A549 (cell line): Measurements from ENCODE around the gene VPS13D. TPM values are rescaled to one million over a fixed set of nuclear protein-coding genes. Genes with fewer than 3 reads are reported as not detected.

Source experiments
- ATAC-seq, 2 experiments: fragments of 200-7000 bp in 1 of 2; fragments of >200 bp in 1 of 2; cut with Nextera tagmentation in 1 of 2; cut with Tn5 transposase in 1 of 2; 3 replicates each; pipeline versions ENCODE4 v1.8.0 to v1.9.1; 2018 to 2020; ENCODE audit warnings: mild to moderate bottlenecking in 1 of 2, moderate library complexity in 1 of 2
- CTCF ChIA-PET: fragments of 300-600 bp; sonication (Branson Sonifier 250); formaldehyde crosslinking; extraction: SDS; loops from one replicate; lab custom pipeline; 2021; ENCODE audit warnings: antibody characterized with exemption, inconsistent platforms; lab: Yijun Ruan, JAX
- POLR2A ChIA-PET: fragments of 350-600 bp; formaldehyde crosslinking; extraction: SDS; loops from one replicate; lab custom pipeline; 2021; ENCODE audit warnings: antibody characterized with exemption, inconsistent platforms; lab: Yijun Ruan, JAX
- DNase-seq, 2 experiments: peaks; one replicate each; pipeline versions ENCODE4 v3.0.0 to v3.0.0-alpha.2; 2011 to 2016; ENCODE audit warnings: low read depth in 1 of 2, low spot score in 1 of 2
- FAIRE-seq: peaks from 2 replicates; lab custom pipeline; 2011; peaks lifted over from hg19 to GRCh38; lab: Jason Lieb, UNC
- H3K27ac ChIP-seq, 2 experiments: fragments of >200 bp; sonication (Bioruptor Twin); formaldehyde crosslinking; 3 replicates each; pipeline ENCODE4 v1.5.1; 2016 to 2017
- H3K4me1 ChIP-seq: fragments of >200 bp; sonication (Bioruptor Twin); formaldehyde crosslinking; 3 replicates; pipeline ENCODE4 v1.6.1; 2016
- H3K4me2 ChIP-seq: fragments of >200 bp; sonication (Bioruptor Twin); formaldehyde crosslinking; 3 replicates; pipeline ENCODE4 v1.6.1; 2016
- H3K4me3 ChIP-seq: fragments of >200 bp; sonication (Bioruptor Twin); formaldehyde crosslinking; 3 replicates; pipeline ENCODE4 v1.5.1; 2016
- H3K9me3 ChIP-seq: fragments of >200 bp; sonication (Bioruptor Twin); formaldehyde crosslinking; 3 replicates; pipeline ENCODE4 v1.6.1; 2016
- CBX8 ChIP-seq: fragments of 200-600 bp; sonication (generic); IDR thresholded peaks from 2 replicates; pipeline ENCODE4 v1.6.1; 2016
- CHD2 ChIP-seq: fragments of 150-350 bp; IDR thresholded peaks from 2 replicates; pipeline ENCODE4 v1.6.1; 2014; ENCODE audit warnings: low read length; ENCODE audit not compliant: partially characterized antibody
- CTCF ChIP-seq: fragments of >200 bp; sonication (Bioruptor Twin); formaldehyde crosslinking; IDR thresholded peaks from 3 replicates; pipeline ENCODE4 v1.5.1; 2016
- E2F6 ChIP-seq: IDR thresholded peaks from 2 replicates; pipeline ENCODE4 v1.6.1; 2012; ENCODE audit warnings: low read depth, borderline replicate concordance
- ESRRA ChIP-seq: fragments of 150-350 bp; IDR thresholded peaks from 2 replicates; pipeline ENCODE4 v1.6.1; 2014; ENCODE audit warnings: mild to moderate bottlenecking, low read length, borderline replicate concordance
- FOSL2 ChIP-seq, 2 experiments: fragments of 450-650 bp in 1 of 2; fragments of >200 bp in 1 of 2; sonication (Bioruptor Twin) in 1 of 2; formaldehyde crosslinking; IDR thresholded peaks; 2 replicates each; pipeline versions ENCODE4 v1.5.0 to v1.6.1; 2016 to 2020; ENCODE audit warnings: mild to moderate bottlenecking in 1 of 2, moderate library complexity in 1 of 2
- GATA3 ChIP-seq: IDR thresholded peaks from 2 replicates; pipeline ENCODE4 v1.6.1; 2012; ENCODE audit warnings: borderline replicate concordance
- HEYL ChIP-seq: fragments of 250-450 bp; sonication (Bioruptor Pico); IDR thresholded peaks from 2 replicates; pipeline ENCODE4 v1.8.0; 2021; ENCODE audit warnings: mild to moderate bottlenecking, moderate library complexity
- HOXA7 ChIP-seq: fragments of 250-450 bp; sonication (Bioruptor Pico); IDR thresholded peaks from 2 replicates; pipeline ENCODE4 v1.5.0; 2020; ENCODE audit warnings: mild to moderate bottlenecking, moderate library complexity
- HOXB5 ChIP-seq: fragments of 250-450 bp; sonication (Bioruptor Pico); IDR thresholded peaks from 2 replicates; pipeline ENCODE4 v1.5.0; 2020; ENCODE audit warnings: mild to moderate bottlenecking, moderate library complexity
- JUNB ChIP-seq: fragments of >200 bp; sonication (Bioruptor Twin); formaldehyde crosslinking; IDR thresholded peaks from 2 replicates; pipeline ENCODE4 v1.6.1; 2016
- KDM1A ChIP-seq: fragments of 200-600 bp; sonication (generic); IDR thresholded peaks from 2 replicates; pipeline ENCODE4 v1.6.1; 2016; ENCODE audit warnings: low read depth, mild to moderate bottlenecking
- MAFK ChIP-seq: fragments of 450-650 bp; IDR thresholded peaks from 2 replicates; pipeline ENCODE4 v1.6.1; 2014; ENCODE audit not compliant: partially characterized antibody
- MAX ChIP-seq: IDR thresholded peaks from 2 replicates; pipeline ENCODE4 v1.6.1; 2012
- MYC ChIP-seq: IDR thresholded peaks from 2 replicates; pipeline ENCODE4 v1.6.1; 2012; ENCODE audit warnings: mild to moderate bottlenecking, inconsistent platforms, low read length, improper control_type of control experiment, borderline replicate concordance
- NFE2L2 ChIP-seq: fragments of 150-350 bp; conservative IDR thresholded peaks from 2 replicates; pipeline ENCODE4 v1.6.1; 2014; ENCODE audit warnings: low read length
- NPAS2 ChIP-seq: fragments of 250-450 bp; sonication (Bioruptor Pico); IDR thresholded peaks from 2 replicates; pipeline ENCODE4 v1.8.0; 2022; ENCODE audit warnings: mild to moderate bottlenecking, moderate library complexity, borderline replicate concordance
- NR3C1 ChIP-seq: fragments of >200 bp; sonication (Bioruptor Twin); formaldehyde crosslinking; IDR thresholded peaks from 3 replicates; pipeline ENCODE4 v1.6.1; 2017
- PHF8 ChIP-seq: fragments of 200-600 bp; sonication (generic); IDR thresholded peaks from 2 replicates; pipeline ENCODE4 v1.6.1; 2016; ENCODE audit warnings: low read depth, mild to moderate bottlenecking, antibody characterized with exemption, moderate library complexity, borderline replicate concordance
- POLR2A ChIP-seq: IDR thresholded peaks from 2 replicates; pipeline ENCODE4 v1.6.1; 2012; ENCODE audit warnings: mild to moderate bottlenecking, low read length
- POLR2AphosphoS2 ChIP-seq: conservative IDR thresholded peaks from 2 replicates; pipeline ENCODE4 v1.6.1; 2012; ENCODE audit warnings: low read length, improper control_type of control experiment, inconsistent platforms
- RAD21 ChIP-seq, 2 experiments: fragments of >200 bp in 1 of 2; sonication (Bioruptor Twin) in 1 of 2; formaldehyde crosslinking in 1 of 2; IDR thresholded peaks in 1 of 2; conservative IDR thresholded peaks in 1 of 2; 2 replicates in 1 of 2; 3 replicates in 1 of 2; pipeline ENCODE4 v1.6.1; 2012 to 2018; ENCODE audit warnings: inconsistent platforms in 1 of 2
- RCOR1 ChIP-seq: fragments of 150-350 bp; IDR thresholded peaks from 2 replicates; pipeline ENCODE4 v1.6.1; 2014; ENCODE audit warnings: antibody characterized with exemption, low read length, low read depth
- RFX5 ChIP-seq: fragments of 450-650 bp; IDR thresholded peaks from 2 replicates; pipeline ENCODE4 v1.7.1; 2014; ENCODE audit warnings: antibody characterized with exemption, mild to moderate bottlenecking, moderate library complexity
- RNF2 ChIP-seq: fragments of 200-600 bp; sonication (generic); IDR thresholded peaks from 2 replicates; pipeline ENCODE4 v1.6.1; 2016; ENCODE audit warnings: low read depth, mild to moderate bottlenecking, antibody characterized with exemption, moderate library complexity, borderline replicate concordance
- SREBF2 ChIP-seq: fragments of 450-650 bp; IDR thresholded peaks from 2 replicates; pipeline ENCODE4 v1.6.1; 2014; ENCODE audit warnings: mild to moderate bottlenecking, moderate library complexity
- TP53 ChIP-seq: fragments of 250-450 bp; sonication (Bioruptor Pico); IDR thresholded peaks from 2 replicates; pipeline ENCODE4 v1.5.0; 2021; ENCODE audit warnings: mild to moderate bottlenecking, moderate library complexity
- USF2 ChIP-seq: fragments of 450-650 bp; IDR thresholded peaks from 2 replicates; pipeline ENCODE4 v1.6.1; 2014; ENCODE audit warnings: antibody characterized with exemption
- ZC3H11A ChIP-seq: fragments of 450-650 bp; IDR thresholded peaks from 2 replicates; pipeline ENCODE4 v1.6.1; 2014; ENCODE audit warnings: antibody characterized with exemption, mild to moderate bottlenecking
- ZNF302 ChIP-seq: fragments of 250-450 bp; sonication (Bioruptor Pico); IDR thresholded peaks from 2 replicates; pipeline ENCODE4 v1.9.0; 2021; ENCODE audit warnings: inconsistent platforms, mild to moderate bottlenecking, moderate library complexity
- WGBS: methylation state at CpG from one replicate; pipeline ENCODE4 v1.1.6; 2017; ENCODE audit errors: missing lambda C conversion rate; 5-methylcytosine and 5-hydroxymethylcytosine counted together
- polyA plus RNA-seq, 4 experiments: library from polyadenylated mRNA; depleted of rRNA in 3 of 4; stranded (reverse); fragments of >200 nt; fragmentation: RNase III in 1 of 4; extraction: RNeasy Plus Mini Kit Qiagen cat#74134 plus additional on column Dnase treatment in 1 of 4; gene quantifications; 2 replicates in 3 of 4; 3 replicates in 1 of 4; pipeline ENCODE4 v1.2.3, GENCODE V29; 2011 to 2017

Gene VPS13D
- polyA plus RNA-seq, 2 of the 4 experiments (the other 2 are of a cell fraction) = 5.4 to 15.9 TPM

GRCh38 chr1:12462586-12462985, 232.8 kb downstream of the VPS13D start:
- CTCF ChIA-PET = interaction anchor here (0.8 to 1.4 kb wide), 2 partner anchors 26 to 196 kb away, joined by 3 to 4 read pairs; no protein-coding TSS in a partner anchor
- Histone ChIP-seq H3K4me3 (no peak overlapping the region), H3K27ac (peak overlapping the region in 1 of 2 experiments; percentile 48; a peak in 2 of 6 replicates), H3K4me1 (peaks cover 33% of the 10 kb centered on the region), H3K4me2 (no peak overlapping the region), H3K9me3 (no peaks in the 10 kb centered on the region)
- no peak for TF ChIP-seq E2F6
- TF ChIP-seq KDM1A = no peak
- no peak for TF ChIP-seq POLR2AphosphoS2
- no peak for TF ChIP-seq NR3C1
- TF ChIP-seq ESRRA = no peak
- no peak for TF ChIP-seq CHD2
- no peak for TF ChIP-seq ZC3H11A
- no peak for TF ChIP-seq ZNF302
- TF ChIP-seq NPAS2 (CRISPR knock-in tag) = no peak
- TF ChIP-seq SREBF2 = no peak
- TF ChIP-seq HEYL (CRISPR knock-in tag) = no peak
- TF ChIP-seq HOXA7 (CRISPR knock-in tag) = no peak
- no peak for TF ChIP-seq NFE2L2
- no peak for TF ChIP-seq MAFK
- TF ChIP-seq GATA3 = no peak
- TF ChIP-seq RAD21 (conservative IDR thresholded peaks at IDR 0.05 in 1 of 2, IDR thresholded peaks at IDR 0.05 in 1 of 2) = no peak
- no peak for TF ChIP-seq MAX
- no peak for TF ChIP-seq CTCF
- TF ChIP-seq USF2 = no peak
- WGBS = 65% methylated on average over 4 of the region's 4 CpGs
- DNase-seq = no peak
- POLR2A ChIA-PET = interaction anchor here (0.6 kb wide), 1 partner anchor 15 kb away, joined by 4 read pairs; no protein-coding TSS in a partner anchor
- ATAC-seq = no peak
- no peak for FAIRE-seq

- ChIA-PET CTCF (interaction anchor here (0.6 to 1.1 kb wide), 3 partner anchors 8 to 86 kb away, joined by 3 to 4 read pairs (median 3); no protein-coding TSS in a partner anchor), POLR2A (no interaction called here)
- Histone ChIP-seq H3K4me1 (peaks cover 19% of the 10 kb centered on the region; the same call in 1 of the 3 replicates), H3K4me2 (no peak overlapping the region), H3K4me3 (no peak overlapping the region), H3K9me3 (no peaks in the 10 kb centered on the region), H3K27ac (peak overlapping the region in 1 of 2 experiments; percentile 31; a peak in 1 of 6 replicates)
- FAIRE-seq = no peak
- no peak for ATAC-seq
- WGBS = 81% methylated on average over 3 of the region's 3 CpGs
- no peak for DNase-seq
- no peak for TF ChIP-seq POLR2A
- TF ChIP-seq RNF2 = no peak
- no peak for TF ChIP-seq PHF8
- no peak for TF ChIP-seq CHD2
- no peak for TF ChIP-seq HEYL (CRISPR knock-in tag)
- TF ChIP-seq FOSL2 (IDR thresholded peaks at IDR 0.05) = no peak
- TF ChIP-seq FOSL2 (CRISPR knock-in tag; IDR thresholded peaks at IDR 0.05) = no peak
- TF ChIP-seq RCOR1 = no peak
- no peak for TF ChIP-seq TP53
- no peak for TF ChIP-seq HOXB5 (CRISPR knock-in tag)
- TF ChIP-seq KDM1A = no peak
- no peak for TF ChIP-seq HOXA7 (CRISPR knock-in tag)
- no peak for TF ChIP-seq JUNB
- no peak for TF ChIP-seq NPAS2 (CRISPR knock-in tag)
- no peak for TF ChIP-seq MYC
- TF ChIP-seq CBX8 = no peak
- no peak for TF ChIP-seq NFE2L2
- no peak for TF ChIP-seq POLR2AphosphoS2
- TF ChIP-seq RFX5 = no peak
These were observed 234.2 kb downstream of the VPS13D start for GRCh38 chr1:12464045-12464461.
